ENCODE results near the gene CAMTA1.
A peak's percentile ranks its signal among the peaks of the same experiment; 100 is the strongest.

The CAMTA1 gene

GRCh38 chr1:7745783-7746182 lies 960.5 kb downstream of the CAMTA1 start:
- DNase-seq, result no peak

GRCh38 chr1:7747605-7748004 lies 962.4 kb downstream of the CAMTA1 start:
- DNase-seq, result no peak

DNA sequence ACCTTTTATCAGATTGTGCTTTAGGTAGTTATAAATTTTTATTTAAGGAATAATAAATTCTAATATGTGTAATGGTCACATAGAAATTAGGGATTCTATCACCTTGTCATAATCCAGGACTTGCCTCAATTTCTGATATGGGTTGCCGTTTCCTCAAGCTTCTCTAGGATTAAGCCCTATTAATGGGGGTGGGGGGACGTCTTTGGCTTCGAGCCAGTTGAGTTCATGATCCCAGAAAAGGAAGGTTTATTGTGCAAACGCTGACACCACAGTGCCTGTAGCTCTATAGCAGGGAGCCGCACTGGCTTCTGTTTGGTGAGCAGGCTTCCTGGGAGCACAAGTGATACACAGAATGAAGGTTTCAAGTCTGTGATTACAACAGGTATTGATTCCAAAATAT lies 963.9 kb downstream of the CAMTA1 start:
- DNase-seq, result no peak

DNA sequence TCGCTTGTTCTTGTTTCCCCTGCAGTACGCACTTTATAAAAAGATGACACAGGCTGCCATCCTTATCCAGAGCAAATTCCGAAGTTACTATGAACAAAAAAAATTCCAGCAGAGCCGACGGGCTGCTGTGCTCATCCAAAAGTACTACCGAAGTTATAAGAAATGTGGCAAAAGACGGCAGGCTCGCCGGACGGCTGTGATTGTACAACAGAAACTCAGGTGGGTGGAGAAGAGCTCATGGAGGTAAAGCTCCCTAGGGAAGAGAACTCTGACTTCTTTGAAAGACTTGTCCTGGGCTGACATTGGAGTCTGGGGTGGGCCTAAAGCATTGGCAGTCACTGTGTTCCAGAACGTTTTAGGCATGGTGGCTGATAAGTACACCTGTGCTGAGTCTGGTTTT lies 965.9 kb downstream of the CAMTA1 start:
- no peak for DNase-seq

DNA sequence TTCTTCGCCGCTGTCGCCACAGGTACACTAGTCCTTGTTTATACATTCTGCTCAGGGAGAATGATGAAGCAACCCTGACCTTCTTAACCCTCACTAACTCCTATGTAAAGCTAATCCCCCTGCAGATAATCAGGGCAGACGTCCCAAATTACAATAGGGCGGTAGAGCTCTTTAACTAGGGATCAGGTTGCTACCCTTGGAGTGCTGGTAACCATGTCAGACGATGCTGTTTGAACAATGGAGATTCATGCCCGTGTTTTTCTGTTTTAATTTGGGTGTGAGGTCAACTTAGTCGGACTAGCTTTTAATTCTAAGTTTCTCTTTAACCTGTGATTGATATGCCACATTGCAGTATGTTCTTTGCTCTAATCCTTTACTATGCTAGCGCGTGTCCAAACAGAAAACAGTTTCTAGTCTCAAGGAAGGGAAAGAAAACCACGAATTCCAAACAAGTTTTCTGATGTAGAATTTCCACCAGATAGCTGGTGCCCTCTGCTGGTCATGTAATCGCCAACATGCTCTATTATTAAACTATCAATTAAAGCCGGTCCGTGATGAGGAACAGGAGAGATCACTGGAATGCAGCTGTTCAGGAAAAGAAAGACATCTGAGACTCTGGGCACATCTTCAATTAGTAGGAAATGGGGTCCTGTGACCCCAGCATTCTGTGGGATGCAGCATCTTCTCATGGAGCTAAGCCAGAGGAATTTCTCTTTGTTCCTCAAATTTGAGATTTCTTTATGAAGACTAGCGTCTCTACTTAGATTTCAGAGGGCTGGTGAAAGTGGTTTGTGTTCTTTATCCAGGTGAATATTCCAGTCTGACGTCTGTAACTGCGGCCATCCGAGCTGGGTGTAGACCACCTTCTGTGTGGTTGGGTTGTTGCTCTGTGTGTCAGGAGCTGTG lies 967.5 kb downstream of the CAMTA1 start:
- DNase-seq, result peak; percentile 77

- no peak for DNase-seq
Observed at GRCh38 chr1:7753641-7754040, 968.4 kb downstream of the CAMTA1 start.

GRCh38 chr1:7754234-7754633 lies 969.0 kb downstream of the CAMTA1 start:
- no peak for DNase-seq

- no peak for DNase-seq
Observed at GRCh38 chr1:7755448-7755847, 970.2 kb downstream of the CAMTA1 start.

DNA sequence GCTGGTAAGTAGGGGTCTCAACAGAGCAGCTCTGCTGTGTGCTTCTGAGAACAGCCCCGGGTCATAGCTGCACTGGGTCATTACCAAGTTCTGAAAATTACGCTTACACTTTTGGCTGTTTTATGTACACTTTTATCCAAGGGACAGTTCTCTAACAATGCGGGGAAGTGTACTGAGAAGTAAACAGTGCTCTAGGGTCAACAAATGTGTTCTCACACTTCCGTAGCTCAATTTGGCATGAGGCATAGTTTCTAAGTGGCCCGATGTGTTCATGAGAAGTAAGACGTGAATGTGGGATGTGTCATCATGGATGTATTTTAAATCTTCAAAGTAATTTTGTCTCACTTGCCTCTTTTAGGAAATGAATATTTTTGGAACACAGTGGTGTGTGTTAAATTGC lies 975.0 kb downstream of the CAMTA1 start:
- DNase-seq, result no peak

- no peak for DNase-seq
Observed at GRCh38 chr1:7761103-7761502, 975.8 kb downstream of the CAMTA1 start.

DNA sequence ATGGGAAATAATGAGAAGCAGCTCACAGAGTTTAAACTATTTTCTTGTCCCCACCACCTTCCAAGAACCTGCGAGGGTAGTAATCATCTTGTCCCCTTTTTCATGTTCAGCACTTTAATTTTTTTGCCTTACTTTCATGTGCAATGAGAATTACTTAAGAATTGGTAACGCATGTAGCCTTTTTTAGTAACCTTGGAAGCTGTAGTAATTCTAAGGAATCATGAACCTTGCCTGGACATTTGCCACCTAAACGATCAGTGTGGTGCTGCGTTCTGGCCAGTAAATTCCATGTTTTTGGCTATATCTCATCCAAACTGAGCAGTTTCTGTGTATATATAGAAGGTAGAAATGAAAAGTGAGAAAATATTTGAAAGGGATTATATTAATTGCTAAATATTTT lies 981.9 kb downstream of the CAMTA1 start:
- no peak for DNase-seq

- DNase-seq, result no peak
Observed at GRCh38 chr1:7768583-7768982, 983.3 kb downstream of the CAMTA1 start.

DNA sequence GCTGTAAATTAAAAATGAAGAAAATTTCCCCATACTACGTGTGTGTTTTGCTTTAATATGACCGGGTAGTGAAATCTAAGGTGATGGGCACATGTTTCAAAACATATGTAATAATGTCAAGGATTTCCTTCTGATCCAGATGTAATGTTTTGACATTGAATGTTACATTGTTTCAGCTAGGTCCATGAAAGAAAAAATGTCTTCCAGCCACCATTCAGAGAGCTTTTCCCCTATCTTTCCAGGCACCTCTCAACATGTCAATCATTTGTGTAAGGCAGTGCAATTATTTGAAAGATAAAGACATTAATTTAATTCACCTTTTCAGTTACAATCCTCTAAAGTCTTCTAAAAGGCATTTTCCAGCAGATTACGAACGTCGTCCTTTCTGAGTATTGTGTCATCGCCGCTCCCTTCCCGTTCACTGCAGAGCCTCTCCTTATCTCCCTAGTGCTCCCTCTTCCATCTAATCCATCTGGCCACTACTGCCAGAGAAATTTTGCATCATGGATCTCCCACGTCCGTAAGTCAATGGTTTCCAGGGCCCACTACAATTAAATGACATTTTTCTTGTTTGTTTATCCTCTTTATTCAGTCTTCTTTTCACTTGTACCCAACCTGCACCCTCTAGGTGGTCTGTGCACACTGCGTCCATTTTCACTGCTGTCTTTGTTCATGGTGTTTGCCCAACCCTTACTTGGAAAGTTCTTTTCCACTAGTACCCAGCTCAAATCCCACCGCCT lies 984.6 kb downstream of the CAMTA1 start:
- DNase-seq, result no peak

DNA sequence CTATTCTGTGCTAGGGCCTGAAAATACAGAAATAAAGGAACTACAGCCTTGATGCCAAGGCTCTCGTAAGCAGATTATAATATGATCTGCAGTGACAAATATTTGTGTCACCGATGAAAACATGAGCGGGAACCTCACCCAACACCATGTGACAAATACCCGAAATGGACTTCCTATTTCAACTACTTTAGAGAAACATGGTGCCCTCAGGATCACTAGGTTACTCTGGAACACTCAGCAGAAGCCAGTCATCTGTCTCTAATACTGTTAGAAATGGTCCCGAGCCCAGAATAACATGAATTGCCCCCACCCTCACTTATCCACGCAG lies 985.4 kb downstream of the CAMTA1 start:
- no peak for DNase-seq

DNA sequence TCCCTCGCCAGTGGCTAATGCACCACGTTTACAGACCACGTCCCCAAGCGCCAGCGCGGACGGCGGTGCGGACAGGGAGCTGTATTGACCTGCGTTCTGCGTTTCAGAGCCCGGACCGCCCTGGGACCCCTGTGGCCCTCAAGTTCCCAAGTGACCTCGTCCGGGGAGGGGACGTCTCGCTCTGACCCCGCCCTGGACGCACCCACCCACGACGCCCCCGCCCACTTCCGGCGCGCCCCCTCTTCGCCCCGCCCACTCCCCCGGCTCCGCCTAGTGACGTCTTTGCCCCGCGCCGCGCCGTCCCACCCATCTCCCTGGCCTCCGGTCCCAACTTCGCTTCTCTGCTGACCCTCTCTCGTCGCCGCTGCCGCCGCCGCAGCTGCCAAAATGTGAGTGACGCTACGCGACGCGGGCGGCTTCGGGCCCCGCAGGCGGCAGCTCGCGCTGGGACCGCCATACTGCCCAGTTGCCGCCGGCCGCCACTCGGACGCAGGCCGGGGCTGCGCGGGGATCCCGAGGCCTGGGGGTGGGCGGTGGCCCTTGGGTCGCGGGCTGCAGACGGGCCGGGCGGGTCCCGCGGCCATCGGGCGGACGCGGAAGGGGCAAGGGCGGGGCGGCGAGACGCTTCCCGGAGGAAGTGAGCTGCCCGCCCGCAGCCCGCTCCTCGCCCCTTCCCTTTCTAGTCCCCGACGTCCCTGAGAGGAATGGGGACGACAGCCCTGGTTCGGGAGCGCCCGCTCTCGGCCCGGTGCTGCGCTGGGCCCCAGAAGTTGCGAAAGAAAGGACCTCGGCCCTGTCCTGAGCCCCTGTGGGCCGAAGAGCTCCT lies 986.0 kb downstream of the CAMTA1 start, which contains the start of gene VAMP3:
Gene VAMP3 (plus strand): TSS at position 300 of the 826 bp plus-strand sequence. CDS start 88 bp downstream, at position 388.
- peak; percentile 95 for DNase-seq

GRCh38 chr1:7771823-7772299 lies 986.6 kb downstream of the CAMTA1 start:
- no peak for DNase-seq

DNA sequence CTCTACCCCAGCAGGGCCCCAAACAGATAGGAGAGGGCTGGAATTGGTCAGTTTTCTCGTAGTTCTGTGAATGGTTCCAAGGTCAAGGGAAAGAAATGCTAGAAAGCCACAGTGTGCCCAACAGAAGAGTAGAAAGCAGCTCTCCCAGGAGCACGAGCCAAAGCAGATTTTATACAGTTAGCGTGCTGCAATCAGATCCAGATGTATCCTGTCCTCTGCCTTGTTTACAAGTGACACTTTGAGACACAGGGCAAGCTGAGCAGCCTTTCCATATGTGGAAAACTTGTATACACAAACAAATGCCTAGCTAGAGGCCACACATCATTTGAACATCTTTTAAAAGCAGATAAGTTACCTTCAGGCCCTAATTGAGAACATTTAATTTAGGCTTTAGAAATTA lies 992.3 kb downstream of the CAMTA1 start:
- no peak for DNase-seq

GRCh38 chr1:7778133-7778628 lies 992.9 kb downstream of the CAMTA1 start:
- no peak for DNase-seq

DNA sequence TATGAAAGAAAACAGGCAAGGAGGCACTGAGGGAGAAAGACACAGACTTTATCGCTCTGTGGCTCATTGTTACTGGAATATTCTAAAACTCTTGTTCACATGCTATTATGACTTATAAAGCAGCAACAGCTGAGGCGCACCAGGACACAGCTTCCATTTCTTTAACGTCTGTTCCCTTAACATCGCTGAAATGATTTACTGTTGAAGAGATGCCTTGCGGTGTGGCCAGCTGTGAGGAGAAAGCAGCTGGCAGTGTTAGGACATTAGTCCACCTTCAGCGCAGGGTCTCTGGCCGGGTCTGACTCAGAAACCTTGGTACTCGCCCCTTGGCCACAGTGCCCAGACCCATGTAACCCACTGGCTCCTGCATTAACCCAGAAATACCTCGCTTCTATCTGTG lies 995.7 kb downstream of the CAMTA1 start:
- DNase-seq, result no peak

GRCh38 chr1:7781501-7781900 lies 996.2 kb downstream of the CAMTA1 start:
- no peak for DNase-seq

GRCh38 chr1:7781923-7782495 lies 996.8 kb downstream of the CAMTA1 start:
- no peak for DNase-seq

GRCh38 chr1:7783178-7783711 lies 998.0 kb downstream of the CAMTA1 start:
- DNase-seq, result no peak

All from right forelimb (tissue), 1 donor.